VCaP (cell line): ENCODE data around the gene SLC44A3.
A peak's percentile ranks its signal among the peaks of the same experiment; 100 is the strongest.

Experiments used
- H3K27ac ChIP-seq: fragments of 450-650 bp; 2 replicates; pipeline ENCODE4 v1.5.1; 2017
- TF ChIP-seq, protein P1 (sequence below): fragments of 450-650 bp; conservative IDR thresholded peaks from 2 replicates; pipeline ENCODE4 v1.5.1; 2017; ENCODE audit warnings: mild to moderate bottlenecking, moderate library complexity

The SLC44A3 gene

GRCh38 chr1:94863919-94864318 lies 43.8 kb downstream of the SLC44A3 start:
- H3K27ac ChIP-seq: peak overlapping the region; percentile 34; the same call in 1 of the 2 replicates
- TF ChIP-seq, protein P1, sequence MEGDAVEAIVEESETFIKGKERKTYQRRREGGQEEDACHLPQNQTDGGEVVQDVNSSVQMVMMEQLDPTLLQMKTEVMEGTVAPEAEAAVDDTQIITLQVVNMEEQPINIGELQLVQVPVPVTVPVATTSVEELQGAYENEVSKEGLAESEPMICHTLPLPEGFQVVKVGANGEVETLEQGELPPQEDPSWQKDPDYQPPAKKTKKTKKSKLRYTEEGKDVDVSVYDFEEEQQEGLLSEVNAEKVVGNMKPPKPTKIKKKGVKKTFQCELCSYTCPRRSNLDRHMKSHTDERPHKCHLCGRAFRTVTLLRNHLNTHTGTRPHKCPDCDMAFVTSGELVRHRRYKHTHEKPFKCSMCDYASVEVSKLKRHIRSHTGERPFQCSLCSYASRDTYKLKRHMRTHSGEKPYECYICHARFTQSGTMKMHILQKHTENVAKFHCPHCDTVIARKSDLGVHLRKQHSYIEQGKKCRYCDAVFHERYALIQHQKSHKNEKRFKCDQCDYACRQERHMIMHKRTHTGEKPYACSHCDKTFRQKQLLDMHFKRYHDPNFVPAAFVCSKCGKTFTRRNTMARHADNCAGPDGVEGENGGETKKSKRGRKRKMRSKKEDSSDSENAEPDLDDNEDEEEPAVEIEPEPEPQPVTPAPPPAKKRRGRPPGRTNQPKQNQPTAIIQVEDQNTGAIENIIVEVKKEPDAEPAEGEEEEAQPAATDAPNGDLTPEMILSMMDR: no peak

GRCh38 chr1:94864821-94865220 lies 44.7 kb downstream of the SLC44A3 start:
- H3K27ac ChIP-seq: peak overlapping the region; percentile 34; the same call in 1 of the 2 replicates
- TF ChIP-seq, protein P1: no peak

DNA sequence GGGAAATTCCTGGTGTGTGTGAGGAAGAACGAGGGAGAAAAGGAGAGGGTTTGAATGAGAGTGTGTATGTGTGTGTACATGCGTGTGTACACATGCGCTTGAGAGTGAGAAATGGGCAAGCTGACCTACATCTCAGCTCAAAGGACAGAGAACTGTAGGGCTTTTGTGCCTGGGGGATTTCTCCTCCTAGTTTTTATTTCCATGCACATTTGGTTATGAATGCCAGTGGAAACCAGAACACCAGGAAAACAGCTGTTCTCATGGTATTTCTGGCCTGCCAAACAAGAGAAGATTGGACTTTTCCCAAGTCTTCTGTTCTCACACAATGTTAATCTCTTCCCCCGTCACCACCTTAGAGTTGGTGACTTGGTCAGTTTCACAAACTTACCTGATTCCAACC lies 45.2 kb downstream of the SLC44A3 start:
- peak overlapping the region; percentile 34; the same call in 1 of the 2 replicates for H3K27ac ChIP-seq

GRCh38 chr1:94866164-94866807 lies 46.1 kb downstream of the SLC44A3 start:
- TF ChIP-seq, protein P1: no peak
- H3K27ac ChIP-seq: no peak overlapping the region

More for the DNA sequence above, 45.2 kb downstream of the SLC44A3 start:
- TF ChIP-seq, protein P1: no peak

- peak overlapping the region; percentile 88; the same call in 1 of the 2 replicates for H3K27ac ChIP-seq
- TF ChIP-seq, protein P1: no peak
These were observed 50.9 kb downstream of the SLC44A3 start for GRCh38 chr1:94871031-94871430.

DNA sequence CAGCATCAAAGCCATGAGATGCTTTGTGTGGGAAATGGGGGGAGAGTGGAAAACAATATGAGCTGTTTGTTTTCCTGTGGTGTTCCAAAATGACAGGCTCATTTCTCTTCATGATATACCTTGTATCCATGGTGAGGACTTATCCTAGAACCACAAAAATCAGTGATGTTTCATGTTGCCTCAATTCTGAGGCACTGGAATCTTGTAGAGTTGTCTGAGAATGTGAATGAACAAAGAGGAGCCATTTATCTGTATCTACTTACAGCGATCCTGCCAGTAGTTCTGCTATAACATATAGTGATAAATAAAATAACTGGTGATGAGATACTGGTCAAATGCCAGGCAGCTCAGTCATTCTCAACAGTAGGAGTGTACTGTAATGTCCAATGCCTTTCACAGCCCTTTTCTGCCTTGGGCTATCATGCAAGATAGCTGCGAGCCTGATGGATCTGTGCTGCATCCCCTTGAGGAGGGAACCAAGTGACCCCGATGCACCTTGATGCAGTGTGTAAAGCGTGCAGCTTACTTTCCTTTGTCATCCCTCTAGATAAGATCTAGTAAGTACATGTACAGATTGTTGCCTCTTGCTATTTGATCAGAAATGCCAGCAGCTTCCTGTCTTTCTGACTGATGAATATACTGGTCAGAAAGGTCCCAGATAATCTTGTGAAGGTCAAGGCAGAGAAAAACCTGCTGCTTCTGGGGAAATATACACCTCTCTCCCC lies 52.8 kb downstream of the SLC44A3 start:
- H3K27ac ChIP-seq: peak overlapping the region; percentile 88
- TF ChIP-seq, protein P1: no peak

DNA sequence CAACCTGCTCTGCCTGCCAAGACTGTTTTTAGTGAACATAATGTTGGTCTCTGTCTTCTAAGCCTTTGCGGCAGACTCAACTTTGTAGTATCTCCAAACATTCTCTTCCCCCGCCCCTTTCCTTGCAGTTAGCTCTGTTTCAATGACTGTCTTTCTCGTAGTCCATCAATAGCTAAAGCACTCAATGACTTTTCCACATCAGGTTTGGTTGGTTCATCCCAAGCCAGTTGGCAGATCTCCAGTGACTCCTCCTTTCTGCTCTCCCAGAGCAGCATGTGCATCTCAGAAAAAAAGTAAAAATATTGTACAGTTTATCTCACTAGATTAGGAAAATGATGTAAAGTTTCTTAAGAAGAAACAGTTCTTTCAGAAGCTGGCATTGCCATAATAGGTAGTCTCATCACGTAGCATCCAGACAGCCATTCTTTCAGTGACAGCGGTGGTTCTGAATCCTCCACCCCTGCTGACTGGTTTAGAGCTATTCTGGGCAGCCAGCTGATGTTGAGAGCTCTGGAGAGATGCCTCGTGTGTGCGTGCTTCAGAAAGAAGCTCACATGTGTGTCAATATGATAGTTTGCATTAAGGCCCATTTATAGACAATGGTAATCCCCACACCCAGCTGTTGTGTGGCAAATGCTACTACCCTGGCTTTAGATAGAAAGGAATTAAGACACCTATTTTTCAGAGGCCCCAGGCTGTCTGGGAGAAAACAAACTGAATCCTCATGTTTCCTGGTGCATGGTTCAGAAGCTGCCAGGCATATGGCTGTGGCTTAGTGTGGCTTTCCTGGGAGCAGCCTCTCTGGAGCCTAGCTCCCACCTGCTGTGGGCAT lies 53.6 kb downstream of the SLC44A3 start:
- TF ChIP-seq, protein P1: no peak
- peak overlapping the region; percentile 88 for H3K27ac ChIP-seq
